Keratinocyte (primary cell): ENCODE measurements around the gene ARL3. TPM values are rescaled to one million over a fixed set of nuclear protein-coding genes. Genes with fewer than 3 reads are reported as not detected.

Source experiments
- DNase-seq: peaks from one replicate; pipeline ENCODE4 v3.0.0-alpha.2; 2011; ENCODE audit warnings: low read depth, missing footprints, low spot score
- FAIRE-seq: peaks from 2 replicates; lab custom pipeline; 2011; peaks lifted over from hg19 to GRCh38; lab: Jason Lieb, UNC
- H2AFZ ChIP-seq: 2 replicates; pipeline ENCODE4 v1.6.0; 2012; ENCODE audit warnings: low read length, control low read depth, inconsistent platforms; ENCODE audit not compliant: control insufficient read depth
- H3K27ac ChIP-seq: 2 replicates; pipeline ENCODE4 v1.5.1; 2011; ENCODE audit warnings: low read length; ENCODE audit not compliant: control insufficient read depth, insufficient read depth
- H3K27me3 ChIP-seq: 3 replicates; pipeline ENCODE4 v1.6.0; 2011; ENCODE audit warnings: low read length; ENCODE audit not compliant: control insufficient read depth, insufficient read depth; ENCODE audit errors: extremely low read depth
- H3K36me3 ChIP-seq, 2 experiments: 2 replicates in 1 of 2; 3 replicates in 1 of 2; pipeline ENCODE4 v1.5.1; 2011; ENCODE audit warnings: low read length in 2 of 2, mild to moderate bottlenecking in 1 of 2; ENCODE audit not compliant: control insufficient read depth in 2 of 2, insufficient read depth in 2 of 2; ENCODE audit errors: extremely low read depth in 1 of 2
- H3K4me1 ChIP-seq: 3 replicates; pipeline ENCODE4 v1.5.1; 2011; ENCODE audit warnings: low read length; ENCODE audit not compliant: control insufficient read depth, insufficient read depth; ENCODE audit errors: extremely low read depth
- H3K4me2 ChIP-seq: 3 replicates; pipeline ENCODE4 v1.6.0; 2011; ENCODE audit warnings: low read depth, low read length; ENCODE audit not compliant: control insufficient read depth, insufficient read depth; ENCODE audit errors: extremely low read depth
- H3K4me3 ChIP-seq, 3 experiments: fragments of 200-600 bp in 1 of 3; sonication (generic) in 1 of 3; 2 replicates in 2 of 3; 3 replicates in 1 of 3; pipeline ENCODE4 v1.5.1; 2011 to 2016; ENCODE audit warnings: low read length in 3 of 3, mild to moderate bottlenecking in 3 of 3, control low read depth in 2 of 3, inconsistent platforms in 1 of 3, low read depth in 1 of 3, mixed read lengths in 1 of 3, mixed run types in 1 of 3, moderate library complexity in 1 of 3; ENCODE audit not compliant: control insufficient read depth in 2 of 3, insufficient read depth in 2 of 3; ENCODE audit errors: extremely low read depth in 1 of 3
- H3K79me2 ChIP-seq: 2 replicates; pipeline ENCODE4 v1.6.0; 2012; ENCODE audit warnings: low read length; ENCODE audit not compliant: control insufficient read depth, insufficient read depth
- H3K9ac ChIP-seq: 3 replicates; pipeline ENCODE4 v1.6.0; 2011; ENCODE audit warnings: low read length; ENCODE audit not compliant: control insufficient read depth, insufficient read depth; ENCODE audit errors: extremely low read depth
- H3K9me1 ChIP-seq: 3 replicates; pipeline ENCODE4 v1.6.0; 2011; ENCODE audit warnings: low read length; ENCODE audit not compliant: control insufficient read depth, insufficient read depth; ENCODE audit errors: extremely low read depth
- H3K9me3 ChIP-seq: 2 replicates; pipeline ENCODE4 v1.5.1; 2012; ENCODE audit warnings: low read depth, low read length; ENCODE audit not compliant: control insufficient read depth
- H4K20me1 ChIP-seq: 3 replicates; pipeline ENCODE4 v1.6.0; 2011; ENCODE audit warnings: low read length; ENCODE audit not compliant: control insufficient read depth, insufficient read depth; ENCODE audit errors: extremely low read depth
- CTCF ChIP-seq, 3 experiments: IDR thresholded peaks in 1 of 3; conservative IDR thresholded peaks in 1 of 3; optimal IDR thresholded peaks in 1 of 3; 2 replicates in 2 of 3; 3 replicates in 1 of 3; pipeline versions ENCODE3 to v1.5.1; 2011; ENCODE audit warnings: low read length in 3 of 3, mild to moderate bottlenecking in 3 of 3, moderate library complexity in 2 of 3, control low read depth in 1 of 3, inconsistent platforms in 1 of 3; ENCODE audit not compliant: insufficient read depth in 2 of 3; ENCODE audit errors: extremely low read depth in 1 of 3
- EZH2 ChIP-seq: IDR thresholded peaks from one replicate; pipeline ENCODE4 v1.6.1; 2012; ENCODE audit warnings: inconsistent platforms, mild to moderate bottlenecking, low read length, moderate library complexity
- dilution Hi-C: fragments of 300-500 bp; cut with MboI; formaldehyde crosslinking; loops from one replicate; pipeline ENCODE4 v1.7.0; 2020; ENCODE audit warnings: low sequenced_read_pairs; ENCODE audit not compliant: extremely low pct_ligation_motif_present
- polyA plus RNA-seq, 5 experiments: library from polyadenylated mRNA; depleted of rRNA in 3 of 5; stranded (reverse) in 3 of 5; stranded (forward) in 1 of 5; unstranded in 1 of 5; fragments of >200 nt; gene quantifications; 1 replicate in 1 of 5; 2 replicates in 3 of 5; 3 replicates in 1 of 5; pipeline versions ENCODE4 v1.2.1 to v1.2.3, GENCODE V29; 2011 to 2012; ENCODE audit warnings: missing spikeins in 2 of 5, low read depth in 1 of 5, low replicate concordance in 1 of 5

The ARL3 gene
- polyA plus RNA-seq, 1 donor (not counting 4 experiments of a cell fraction or from before 2014, with no cell fraction given), result 10.7 TPM

GRCh38 chr10:102641402-102641801 lies 72.8 kb downstream of the ARL3 start:
- dilution Hi-C loops, result no loop called here
- no peaks in the 10 kb centered on the region for H3K9me3 ChIP-seq
- DNase-seq (no peak), FAIRE-seq (no peak)
- H3K4me3 ChIP-seq, result peak overlapping the region in 2 of 3 experiments; percentile 65 to 84
- H3K9ac ChIP-seq, result peak overlapping the region; percentile 90
- peak overlapping the region; percentile 91 for H3K27ac ChIP-seq
- TF ChIP-seq CTCF (optimal IDR thresholded peaks at IDR 0.05 in 1 of 3, IDR thresholded peaks at IDR 0.05 in 1 of 3, conservative IDR thresholded peaks at IDR 0.05 in 1 of 3; ENCODE audit: extremely low read depth in 1 of 3, insufficient read depth in 2 of 3, low read length in 3 of 3) (no peak), EZH2 (no peak)
- H4K20me1 ChIP-seq, result no peaks in the 10 kb centered on the region
- H3K4me1 ChIP-seq, result peaks cover 11% of the 10 kb centered on the region
- H2AFZ ChIP-seq, result peak overlapping the region; percentile 98
- H3K4me2 ChIP-seq, result peak overlapping the region; percentile 90
- H3K9me1 ChIP-seq, result no peaks in the 10 kb centered on the region
- H3K27me3 ChIP-seq, result no peaks in the 10 kb centered on the region
- H3K36me3 ChIP-seq, result no peaks in the 10 kb centered on the region
- peaks cover 18% of the 10 kb centered on the region for H3K79me2 ChIP-seq

GRCh38 chr10:102639537-102639936 lies 74.7 kb downstream of the ARL3 start:
- H3K4me3 ChIP-seq, result no peak overlapping the region
- H3K9me3 ChIP-seq, result no peaks in the 10 kb centered on the region
- H3K4me2 ChIP-seq, result no peak overlapping the region
- H2AFZ ChIP-seq, result no peak overlapping the region
- H3K36me3 ChIP-seq, result no peaks in the 10 kb centered on the region
- no peak for FAIRE-seq
- H3K79me2 ChIP-seq, result peaks cover 5% of the 10 kb centered on the region
- dilution Hi-C loops, result no loop called here
- DNase-seq, result no peak
- no peaks in the 10 kb centered on the region for H3K27me3 ChIP-seq
- no peaks in the 10 kb centered on the region for H3K9me1 ChIP-seq
- no peak overlapping the region for H3K9ac ChIP-seq
- no peaks in the 10 kb centered on the region for H4K20me1 ChIP-seq
- TF ChIP-seq EZH2 (no peak), CTCF (optimal IDR thresholded peaks at IDR 0.05 in 1 of 3, IDR thresholded peaks at IDR 0.05 in 1 of 3, conservative IDR thresholded peaks at IDR 0.05 in 1 of 3; ENCODE audit: extremely low read depth in 1 of 3, insufficient read depth in 2 of 3, low read length in 3 of 3) (no peak)
- no peak overlapping the region for H3K27ac ChIP-seq
- H3K4me1 ChIP-seq, result peaks cover 10% of the 10 kb centered on the region
